GM18511 (cell line): ENCODE results near the gene GPATCH1.
A peak's percentile ranks its signal among the peaks of the same experiment; 100 is the strongest.
"Not testable (repeated sequence)": the region's sequence is repeated elsewhere in the genome, so short reads cannot be mapped to it uniquely, and the experiment has no call there.

Source experiments
- ATAC-seq: cut with Tn5 transposase; IDR thresholded peaks from one replicate; pipeline ENCODE4 v1.9.1; 2021; ENCODE audit warnings: mild to moderate bottlenecking, moderate library complexity; ENCODE audit not compliant: unreplicated experiment

GPATCH1 gene

GRCh38 chr19:33156334-33156733 lies 75.4 kb downstream of the GPATCH1 start:
- ATAC-seq, result no peak

GRCh38 chr19:33157906-33158305 lies 76.9 kb downstream of the GPATCH1 start:
- ATAC-seq, result no peak

GRCh38 chr19:33158365-33158764 lies 77.4 kb downstream of the GPATCH1 start:
- ATAC-seq, result no peak

- ATAC-seq, result no peak
Observed at GRCh38 chr19:33159149-33159548, 78.2 kb downstream of the GPATCH1 start.

GRCh38 chr19:33159893-33160292 lies 78.9 kb downstream of the GPATCH1 start:
- no peak for ATAC-seq

- no peak for ATAC-seq
Observed at GRCh38 chr19:33161201-33161600, 80.2 kb downstream of the GPATCH1 start.

- ATAC-seq, result no peak
Observed at GRCh38 chr19:33163481-33163880, 82.5 kb downstream of the GPATCH1 start.

GRCh38 chr19:33166037-33166436 lies 85.1 kb downstream of the GPATCH1 start:
- ATAC-seq, result not testable (repeated sequence)

- no peak for ATAC-seq
Observed at GRCh38 chr19:33167438-33167837, 86.5 kb downstream of the GPATCH1 start.

GRCh38 chr19:33168528-33168927 lies 87.5 kb downstream of the GPATCH1 start:
- no peak for ATAC-seq

GRCh38 chr19:33171222-33171795 lies 90.3 kb downstream of the GPATCH1 start:
- ATAC-seq, result no peak

- no peak for ATAC-seq
Observed at GRCh38 chr19:33171916-33172359, 91.0 kb downstream of the GPATCH1 start.

GRCh38 chr19:33174186-33174585 lies 93.2 kb downstream of the GPATCH1 start:
- ATAC-seq, result no peak

GRCh38 chr19:33175156-33175782 lies 94.3 kb downstream of the GPATCH1 start:
- no peak for ATAC-seq

- ATAC-seq, result peak; percentile 6
Observed at GRCh38 chr19:33175886-33176669, 95.1 kb downstream of the GPATCH1 start.

- peak; percentile 84 for ATAC-seq
Observed at GRCh38 chr19:33176670-33177416, 95.9 kb downstream of the GPATCH1 start.

- ATAC-seq, result peak; percentile 31
Observed at GRCh38 chr19:33177417-33177979, 96.5 kb downstream of the GPATCH1 start.
